ENCODE measurements around the gene ROCK2. TPM values are rescaled to one million over a fixed set of nuclear protein-coding genes. Genes with fewer than 3 reads are reported as not detected.

ROCK2 gene
- polyA plus RNA-seq, 3 donors, result 5.6 to 22.8 (median 17.3) TPM

Other genes starting within 250 kb of the ROCK2 start
- 10 to 100 TPM; 22.7 to 34.3 (median 23.7) TPM for gene SLC66A3, start 189.2 kb downstream of the ROCK2 start, polyA plus RNA-seq
- 10 to 100 TPM in 2 of 3 donors, 1 to 10 TPM in 1; 3.6 to 12.2 (median 10.8) TPM for gene E2F6, start 121.5 kb upstream of the ROCK2 start, polyA plus RNA-seq
- gene GREB1, start 189.4 kb upstream of the ROCK2 start, polyA plus RNA-seq, result 1 to 10 TPM; 1.1 to 1.4 (median 1.3) TPM